Chondrocyte (in vitro differentiated cells): ENCODE data around the gene RPS6KC1. TPM values are rescaled to one million over a fixed set of nuclear protein-coding genes. Genes with fewer than 3 reads are reported as not detected.
"Not testable (repeated sequence)": the region's sequence is repeated elsewhere in the genome, so short reads cannot be mapped to it uniquely, and the experiment has no call there.

Experiments used
- DNase-seq: peaks from one replicate; pipeline ENCODE4 v3.0.0; 2021; ENCODE audit warnings: mixed read lengths, low spot score
- H3K27ac Mint-ChIP-seq: one replicate; pipeline ENCODE4 v1.8.0; 2021; ENCODE audit warnings: mild to moderate bottlenecking, moderate library complexity, mixed read lengths; ENCODE audit not compliant: unreplicated experiment
- H3K27me3 Mint-ChIP-seq: 2 replicates; pipeline ENCODE4 v1.8.0; 2021; ENCODE audit warnings: low read depth, mixed read lengths
- H3K36me3 Mint-ChIP-seq: 2 replicates; pipeline ENCODE4 v1.8.0; 2021; ENCODE audit warnings: low read depth, mixed read lengths
- H3K4me1 Mint-ChIP-seq: 2 replicates; pipeline ENCODE4 v1.8.0; 2021; ENCODE audit warnings: low read depth, mild to moderate bottlenecking, mixed read lengths
- H3K4me3 Mint-ChIP-seq: one replicate; pipeline ENCODE4 v1.8.0; 2021; ENCODE audit warnings: mild to moderate bottlenecking, moderate library complexity, mixed read lengths; ENCODE audit not compliant: unreplicated experiment
- H3K9me3 Mint-ChIP-seq: 2 replicates; pipeline ENCODE4 v1.8.0; 2021; ENCODE audit warnings: low read depth, mixed read lengths
- CTCF ChIP-seq: fragments of 200-600 bp; sonication (generic); IDR thresholded peaks from 2 replicates; pipeline ENCODE4 v1.5.0; 2021; ENCODE audit warnings: antibody characterized with exemption, mild to moderate bottlenecking, moderate library complexity
- total RNA-seq: library from RNA; stranded (reverse); gene quantifications from 3 replicates; pipeline ENCODE4 v1.2.1, GENCODE V29; 2021

Gene RPS6KC1
- total RNA-seq, 1 donor from 2014 or later: 22.1 TPM

- no peak for TF ChIP-seq CTCF
Measured at GRCh38 chr1:213186168-213186567, 135.1 kb downstream of the RPS6KC1 start.

DNA sequence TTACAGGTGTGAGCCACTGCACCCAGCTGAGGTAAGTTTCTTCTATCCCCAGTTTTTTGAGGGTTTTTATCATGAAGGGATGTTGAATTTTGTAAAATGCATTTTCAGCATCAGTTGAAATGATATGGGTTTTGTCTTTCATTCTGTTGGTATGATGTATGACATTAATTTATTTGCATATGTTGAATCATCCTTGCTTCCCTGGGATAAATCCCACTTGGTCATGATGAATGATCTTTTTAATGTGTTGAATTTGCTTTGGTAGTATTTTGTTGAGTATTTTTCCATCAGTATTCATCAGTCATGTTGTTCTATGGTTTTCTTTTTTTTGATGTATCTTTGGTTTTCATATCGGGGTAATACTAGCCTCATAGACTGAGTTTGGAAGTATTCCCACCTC lies 141.0 kb downstream of the RPS6KC1 start:
- TF ChIP-seq CTCF: no peak
- Mint-ChIP-seq H3K36me3 (peaks cover 17% of the 10 kb centered on the region), H3K4me3 (no peak overlapping the region), H3K27ac (no peak overlapping the region), H3K27me3 (no peaks in the 10 kb centered on the region), H3K4me1 (no peaks in the 10 kb centered on the region), H3K9me3 (peaks cover 24% of the 10 kb centered on the region)
- DNase-seq: no peak

More at GRCh38 chr1:213186168-213186567, 135.1 kb downstream of the RPS6KC1 start:
- Mint-ChIP-seq H3K4me3 (no peak overlapping the region), H3K9me3 (peaks cover 36% of the 10 kb centered on the region), H3K36me3 (peaks cover 28% of the 10 kb centered on the region), H3K4me1 (no peaks in the 10 kb centered on the region), H3K27ac (no peak overlapping the region), H3K27me3 (no peaks in the 10 kb centered on the region)
- DNase-seq: no peak

GRCh38 chr1:213194383-213194782 lies 143.3 kb downstream of the RPS6KC1 start:
- Mint-ChIP-seq H3K36me3 (peaks cover 37% of the 10 kb centered on the region), H3K9me3 (peaks cover 43% of the 10 kb centered on the region), H3K27me3 (no peaks in the 10 kb centered on the region), H3K27ac (no peak overlapping the region), H3K4me3 (no peak overlapping the region), H3K4me1 (no peaks in the 10 kb centered on the region)
- no peak for TF ChIP-seq CTCF
- DNase-seq: no peak

DNA sequence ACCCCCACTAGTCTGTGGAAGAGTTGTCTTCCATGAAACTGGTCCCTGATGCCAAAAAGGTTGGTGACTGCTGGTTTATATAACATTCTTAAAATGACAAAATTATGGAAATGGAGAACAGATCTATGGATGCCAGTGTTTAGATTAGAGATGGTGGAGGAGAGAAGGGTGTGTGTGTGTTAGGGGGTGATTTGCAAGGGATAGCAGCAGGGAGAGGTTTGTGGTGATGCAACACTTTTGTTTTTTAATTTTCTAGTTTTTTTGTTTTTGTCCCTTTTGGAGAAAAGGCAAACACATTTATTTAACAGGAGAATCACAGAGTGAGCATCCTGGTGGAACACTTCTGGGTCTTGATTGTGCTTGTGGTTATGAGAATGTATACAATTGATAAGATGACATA lies 143.8 kb downstream of the RPS6KC1 start:
- Mint-ChIP-seq H3K36me3 (peaks cover 38% of the 10 kb centered on the region), H3K27ac (no peak overlapping the region), H3K27me3 (no peaks in the 10 kb centered on the region), H3K4me1 (no peaks in the 10 kb centered on the region), H3K9me3 (peaks cover 40% of the 10 kb centered on the region), H3K4me3 (no peak overlapping the region)
- no peak for TF ChIP-seq CTCF
- no peak for DNase-seq

- H3K4me1 Mint-ChIP-seq, H3K4me3 Mint-ChIP-seq, H3K27ac Mint-ChIP-seq, DNase-seq, H3K27me3 Mint-ChIP-seq: not testable (repeated sequence)
- Mint-ChIP-seq H3K36me3 (peaks cover 36% of the 10 kb centered on the region), H3K9me3 (peaks cover 32% of the 10 kb centered on the region)
Measured at GRCh38 chr1:213196328-213197054, 145.4 kb downstream of the RPS6KC1 start.

GRCh38 chr1:213200630-213201029 lies 149.6 kb downstream of the RPS6KC1 start:
- no peak overlapping the region for H3K27ac Mint-ChIP-seq
- H3K9me3 Mint-ChIP-seq: peaks cover 31% of the 10 kb centered on the region
- H3K27me3 Mint-ChIP-seq: no peaks in the 10 kb centered on the region
- peaks cover 7% of the 10 kb centered on the region for H3K4me1 Mint-ChIP-seq
- peaks cover 40% of the 10 kb centered on the region for H3K36me3 Mint-ChIP-seq
- no peak for DNase-seq
- H3K4me3 Mint-ChIP-seq: no peak overlapping the region
- no peak for TF ChIP-seq CTCF
